Jurkat, Clone E6-1 (cell line): ENCODE measurements around the gene CCDC66. TPM values are rescaled to one million over a fixed set of nuclear protein-coding genes. Genes with fewer than 3 reads are reported as not detected.
"Not testable (repeated sequence)": the region's sequence is repeated elsewhere in the genome, so short reads cannot be mapped to it uniquely, and the experiment has no call there.

ENCODE experiments used
- DNase-seq: peaks from one replicate; pipeline ENCODE4 v3.0.0-alpha.2; 2011; ENCODE audit warnings: low read depth, low spot score
- H3K4me3 ChIP-seq: 2 replicates; pipeline ENCODE4 v1.5.1; 2011; ENCODE audit warnings: mild to moderate bottlenecking, low read length, control low read depth, moderate library complexity
- polyA plus RNA-seq: library from polyadenylated mRNA; unstranded; fragments of >200 nt; gene quantifications from one replicate; pipeline ENCODE4 v1.2.1, GENCODE V29; 2012; ENCODE audit warnings: missing spikeins; ENCODE audit not compliant: insufficient read length, insufficient read depth

CCDC66 gene
- 27.0 TPM for polyA plus RNA-seq

DNA sequence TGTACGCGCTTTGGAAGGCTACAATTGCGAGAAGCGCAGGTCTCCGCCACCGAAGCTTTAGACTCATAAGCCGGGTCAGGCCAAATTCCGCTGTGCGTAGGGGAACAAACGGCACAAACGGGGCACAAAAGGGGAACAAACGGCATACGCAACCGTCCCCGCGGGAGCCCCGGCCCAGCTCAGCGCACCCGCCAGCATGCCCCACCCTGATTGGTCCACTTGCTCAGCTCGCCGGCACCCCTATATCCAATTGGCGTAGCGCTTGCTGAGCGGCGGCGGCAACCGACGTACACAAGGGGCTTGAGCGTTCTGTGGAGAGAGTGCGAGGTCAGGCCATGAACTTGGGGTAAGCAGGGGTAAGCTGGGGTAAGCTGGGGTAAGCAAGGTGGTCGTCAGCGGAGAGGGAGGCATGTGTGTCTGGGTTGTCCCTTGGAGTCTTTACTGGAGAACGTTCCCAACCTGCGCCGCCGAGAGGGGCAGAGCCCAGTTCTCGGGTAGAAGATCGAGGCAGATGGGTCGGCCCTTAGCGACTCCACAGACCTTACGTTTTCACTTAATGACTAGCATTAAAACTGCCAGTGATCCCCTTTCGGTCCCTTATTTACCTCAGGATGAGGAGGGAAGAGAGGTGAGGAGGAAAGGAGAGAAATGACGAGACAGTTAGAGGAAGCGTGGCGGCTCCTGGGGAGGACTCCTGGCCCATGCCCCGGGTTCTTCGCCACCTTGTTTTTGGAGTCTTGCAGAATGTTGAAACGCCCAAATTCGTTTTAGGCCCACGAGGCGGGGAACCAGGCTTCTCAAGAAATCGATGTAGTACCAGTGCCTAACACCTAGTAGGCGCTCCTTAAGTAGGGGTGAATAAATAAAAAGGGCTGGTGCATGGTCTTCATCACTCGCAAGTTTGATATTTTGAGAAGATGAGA lies at the start of gene CCDC66:
Gene CCDC66, plus strand, starts transcription at position 268 of the 923 bp plus-strand sequence. Its CDS starts 68 bp downstream, at position 336.
- peak; percentile 90 for DNase-seq

GRCh38 chr3:56519641-56520040 lies 37.3 kb upstream of the CCDC66 start:
- H3K4me3 ChIP-seq, result no peak overlapping the region
- DNase-seq, result no peak

More for the DNA sequence above, at the start of gene CCDC66:
- H3K4me3 ChIP-seq, result peak within 1 kb of the TSS; percentile 86

- H3K4me3 ChIP-seq, result no peak overlapping the region
- DNase-seq, result no peak
Measured at GRCh38 chr3:56522374-56522773, 34.6 kb upstream of the CCDC66 start.

DNA sequence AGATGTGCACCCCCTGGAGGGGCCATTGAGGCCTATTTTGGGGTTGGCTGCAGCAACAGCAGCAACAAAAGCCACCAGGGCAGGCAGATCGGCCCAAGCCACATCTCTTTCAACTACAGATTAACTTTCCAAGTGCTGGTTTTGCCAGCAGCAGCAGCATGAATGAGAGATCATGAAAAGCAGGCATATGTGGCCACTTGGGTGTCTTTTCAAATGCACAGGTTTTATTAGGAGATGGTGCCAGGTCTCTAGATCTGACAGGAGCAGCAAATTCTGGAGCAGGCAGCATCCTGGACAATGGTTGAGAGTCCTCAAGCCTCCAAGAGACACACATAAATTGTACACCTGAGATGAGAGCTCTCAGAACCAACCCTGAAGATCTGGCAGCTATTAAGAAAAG lies 31.7 kb upstream of the CCDC66 start:
- no peak overlapping the region for H3K4me3 ChIP-seq
- DNase-seq, result no peak

DNA sequence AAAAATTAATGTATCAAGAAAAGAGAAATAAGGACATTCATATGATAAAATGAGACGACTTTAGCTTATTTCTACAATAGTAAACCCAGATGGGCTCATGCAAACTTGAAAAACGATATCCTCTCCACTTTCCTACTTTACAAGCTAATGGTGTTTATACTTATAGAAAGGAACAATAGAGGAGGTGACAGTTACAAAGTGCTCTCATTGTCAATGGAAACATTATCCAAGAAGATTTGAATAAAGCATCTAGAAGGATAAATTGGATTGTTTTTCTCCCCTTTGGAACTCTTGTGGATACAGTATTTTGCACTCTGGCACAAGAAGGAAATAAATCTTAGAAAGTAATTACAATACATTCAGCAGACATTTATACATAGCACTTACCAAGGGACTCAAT lies 20.2 kb upstream of the CCDC66 start:
- DNase-seq, result no peak
- no peak overlapping the region for H3K4me3 ChIP-seq

DNA sequence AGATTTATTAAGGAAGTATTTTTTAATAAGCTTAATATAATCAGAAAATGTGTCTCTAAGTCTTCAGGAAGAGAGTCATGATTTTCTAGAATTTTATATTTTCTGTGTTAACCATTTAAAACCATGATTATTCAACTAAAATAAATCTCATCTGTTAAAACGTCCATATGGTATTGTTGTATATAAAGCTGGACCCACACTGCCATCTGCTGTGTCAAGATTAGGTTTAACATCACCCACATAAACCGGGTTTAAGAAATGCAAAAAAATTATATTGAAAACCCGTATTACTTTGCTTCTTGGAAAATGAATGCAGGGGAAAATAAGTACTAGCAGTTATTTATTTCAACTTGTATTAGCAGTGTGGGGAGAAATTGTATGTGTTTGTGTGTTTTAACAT lies 9.5 kb upstream of the CCDC66 start:
- no peak overlapping the region for H3K4me3 ChIP-seq
- DNase-seq, result no peak

GRCh38 chr3:56557831-56558170 lies 826 bp downstream of the CCDC66 start:
- peak overlapping the region; percentile 86 for H3K4me3 ChIP-seq
- no peak for DNase-seq

DNA sequence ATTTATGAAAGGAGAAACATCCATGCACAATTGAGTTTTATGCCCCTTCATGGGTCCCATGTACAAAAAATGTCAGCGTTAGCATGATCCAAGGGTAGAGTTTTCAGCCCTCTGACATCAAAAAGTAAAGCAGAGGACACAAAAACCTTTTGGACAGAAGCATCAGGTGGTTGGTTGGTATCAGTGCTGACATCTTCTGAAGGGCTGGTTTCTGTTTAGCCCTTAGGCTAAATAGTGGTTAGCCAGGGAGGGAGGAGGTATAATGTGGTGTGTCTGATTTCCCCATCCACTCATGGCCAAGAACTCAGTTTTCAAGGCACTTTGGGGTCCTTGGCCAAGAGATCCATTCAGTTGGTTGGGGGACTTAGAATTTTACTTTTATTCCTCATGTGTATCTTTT lies 16.5 kb downstream of the CCDC66 start:
- DNase-seq, result no peak
- H3K4me3 ChIP-seq, result no peak overlapping the region

GRCh38 chr3:56581941-56582340 lies 25.0 kb downstream of the CCDC66 start:
- H3K4me3 ChIP-seq, DNase-seq: not testable (repeated sequence)

- DNase-seq, H3K4me3 ChIP-seq: not testable (repeated sequence)
Measured at GRCh38 chr3:56584275-56584674, 27.3 kb downstream of the CCDC66 start.

DNA sequence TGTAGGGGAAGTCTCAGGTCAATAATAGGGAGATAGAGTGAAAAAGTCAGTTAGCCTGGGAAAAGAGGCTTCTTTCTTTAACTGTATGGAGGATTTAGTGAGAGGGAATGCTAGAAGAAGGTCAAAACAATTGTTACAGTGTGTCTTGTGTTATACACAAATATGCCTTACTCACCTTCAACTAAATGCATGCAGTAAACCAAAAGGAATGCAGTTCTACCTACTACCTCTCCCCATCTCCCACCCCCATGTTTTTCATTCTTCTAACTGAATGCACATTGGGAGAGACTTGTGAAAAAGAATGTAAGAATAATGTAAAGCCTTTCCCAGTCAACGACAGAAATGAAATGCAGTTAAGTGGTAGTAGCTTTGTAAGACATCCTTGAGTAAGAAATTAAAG lies 33.8 kb downstream of the CCDC66 start:
- no peak for DNase-seq
- H3K4me3 ChIP-seq, result no peak overlapping the region

GRCh38 chr3:56591262-56591661 lies 34.3 kb downstream of the CCDC66 start:
- DNase-seq, result no peak
- no peak overlapping the region for H3K4me3 ChIP-seq

DNA sequence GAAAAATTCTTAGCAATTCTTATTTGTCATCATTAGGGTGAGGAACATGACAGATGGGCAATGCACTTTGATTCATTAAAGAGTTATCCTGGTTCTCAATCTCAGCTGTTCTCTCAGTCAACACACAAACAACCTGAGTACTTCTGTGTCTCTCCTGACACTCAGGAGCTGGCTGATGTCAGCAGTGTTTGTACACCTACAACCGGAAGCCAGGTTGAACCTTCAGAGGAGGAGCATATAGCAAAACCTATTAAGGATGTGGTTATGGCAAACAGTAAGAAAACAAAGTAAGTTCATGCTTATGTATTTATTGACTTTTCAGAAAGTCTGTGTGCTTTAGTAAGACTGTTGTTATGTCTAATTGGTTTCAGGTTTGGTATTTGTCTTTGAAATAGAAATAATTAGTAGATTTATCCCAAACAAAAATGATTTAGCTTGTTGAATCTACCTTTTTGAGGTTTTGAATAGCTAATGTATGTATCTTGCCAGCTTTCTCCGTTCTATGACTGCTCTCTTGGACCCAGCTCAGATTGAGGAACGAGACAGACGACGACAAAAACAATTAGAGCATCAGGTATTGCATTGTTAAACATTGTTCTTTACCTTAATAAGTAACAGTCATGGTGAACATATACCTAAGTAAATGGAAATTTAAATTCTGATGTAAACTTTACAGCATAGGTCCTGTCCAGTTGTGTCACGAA lies 36.6 kb downstream of the CCDC66 start:
- DNase-seq, result peak; percentile 78
- H3K4me3 ChIP-seq, result no peak overlapping the region

DNA sequence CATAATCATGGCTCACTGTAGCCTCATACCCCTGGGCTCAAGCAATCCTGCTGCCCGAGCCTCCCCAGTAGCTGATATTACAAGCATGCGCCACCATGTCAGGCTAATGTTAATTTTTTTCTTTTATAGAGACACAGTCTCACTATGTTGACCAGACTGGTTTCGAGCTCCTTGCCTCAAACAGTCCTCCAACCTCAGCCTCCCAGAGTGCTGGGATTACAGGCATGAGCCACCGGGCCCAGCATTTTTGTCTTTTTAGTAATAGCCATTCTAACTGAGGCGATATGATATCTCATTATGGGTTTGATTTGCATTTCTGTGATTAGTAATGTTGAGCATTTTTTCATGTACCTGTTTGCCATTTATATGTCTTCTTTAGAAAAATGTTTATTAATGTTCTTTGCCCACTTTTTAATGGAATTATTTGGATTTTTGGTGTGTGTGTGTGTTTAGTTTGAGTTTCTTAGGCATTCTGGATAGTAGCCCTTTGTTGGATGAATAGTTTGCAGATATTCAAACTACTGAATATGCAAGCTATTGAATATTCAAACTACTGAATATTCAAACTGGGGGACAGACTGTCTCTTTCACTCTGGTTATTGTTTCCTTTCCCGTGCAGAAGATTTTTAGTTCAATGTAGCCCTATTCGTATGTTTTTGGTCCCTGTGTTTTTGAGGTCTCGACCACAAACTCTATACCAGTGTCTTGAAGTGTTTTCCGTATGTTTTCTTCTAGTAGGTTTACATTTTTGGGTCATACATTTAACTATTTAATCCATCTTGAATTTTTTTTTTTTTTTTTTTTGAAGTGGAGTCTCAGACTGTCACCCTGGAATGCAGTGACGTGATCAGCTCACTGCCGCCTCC lies 39.2 kb downstream of the CCDC66 start:
- no peak overlapping the region for H3K4me3 ChIP-seq
- DNase-seq, result no peak

DNA sequence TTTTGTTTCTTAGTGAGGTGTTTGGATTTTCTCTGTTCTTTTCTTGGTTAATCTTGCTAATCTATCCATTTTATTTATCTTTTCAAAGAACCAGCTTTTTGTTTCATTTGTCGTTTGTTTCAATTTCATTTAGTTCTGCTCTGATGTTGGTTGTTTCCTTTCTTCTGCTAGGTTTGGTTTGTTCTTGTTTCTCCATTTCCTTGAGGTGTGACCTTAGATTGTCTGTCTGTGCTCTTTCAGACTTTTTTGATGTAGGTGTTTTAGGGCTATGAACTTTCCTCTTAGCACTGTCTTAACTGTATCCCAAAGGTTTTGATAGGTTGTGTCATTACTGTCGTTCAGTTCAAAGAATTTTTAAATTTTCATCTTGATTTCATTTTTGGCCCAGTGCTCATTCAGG lies 51.5 kb downstream of the CCDC66 start:
- not testable (repeated sequence) for H3K4me3 ChIP-seq, DNase-seq

DNA sequence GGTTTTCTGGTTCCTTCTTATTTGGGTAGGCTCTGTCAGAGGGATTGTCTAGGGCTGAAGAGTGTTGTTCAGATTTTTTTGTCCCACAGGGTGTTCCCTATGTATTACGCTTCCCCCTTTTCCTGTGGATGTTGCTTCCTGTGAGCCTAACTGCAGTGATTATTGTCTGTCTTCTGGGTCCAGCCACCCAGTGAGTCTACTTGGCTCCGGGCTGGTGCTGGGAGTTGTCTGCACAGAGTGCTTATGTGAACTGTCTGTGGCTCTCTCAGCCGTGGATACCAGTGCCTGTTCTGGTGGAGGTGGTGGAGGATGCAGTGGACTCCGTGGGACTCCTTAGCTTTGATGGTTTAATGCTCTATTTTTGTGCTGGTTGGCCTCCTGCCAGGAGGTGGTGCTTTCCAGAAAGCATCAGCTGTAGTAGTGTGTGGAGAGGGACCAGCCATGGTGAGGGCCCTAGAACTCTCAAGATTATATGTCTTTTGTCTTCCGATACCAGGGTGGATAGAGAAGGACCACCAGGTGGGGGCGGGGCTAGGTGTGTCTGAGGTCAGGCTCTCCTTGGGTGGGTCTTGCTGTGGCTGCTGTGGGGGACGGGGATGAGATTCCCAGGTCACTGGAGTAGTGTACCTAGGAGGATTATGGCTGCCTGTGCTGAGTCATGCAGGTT lies 53.8 kb downstream of the CCDC66 start:
- DNase-seq, result no peak
- H3K4me3 ChIP-seq, result no peak overlapping the region

DNA sequence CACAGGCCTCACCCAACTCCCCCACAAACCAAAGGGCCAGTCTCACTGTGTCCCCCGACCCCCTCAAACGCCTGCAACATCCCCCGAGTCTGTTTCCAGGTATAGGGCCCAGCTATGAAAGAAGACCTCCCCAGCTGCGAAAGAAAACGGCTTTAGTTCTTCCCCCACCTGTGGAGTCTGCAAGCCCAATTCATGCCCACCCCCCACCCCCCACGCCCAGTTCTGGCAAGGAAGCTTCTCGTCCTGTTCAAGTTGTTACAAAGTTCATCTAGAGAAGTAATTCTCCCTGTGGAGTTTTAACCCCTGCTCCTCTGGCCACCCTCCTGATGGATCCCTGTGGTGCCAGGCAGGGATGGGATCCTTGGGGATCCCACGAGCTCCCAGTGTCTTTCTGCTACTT lies 54.4 kb downstream of the CCDC66 start:
- no peak for DNase-seq
- H3K4me3 ChIP-seq, result no peak overlapping the region

GRCh38 chr3:56612146-56612545 lies 55.2 kb downstream of the CCDC66 start:
- no peak overlapping the region for H3K4me3 ChIP-seq
- peak; percentile 63 for DNase-seq

GRCh38 chr3:56613016-56613415 lies 56.0 kb downstream of the CCDC66 start:
- peak; percentile 79 for DNase-seq
- no peak overlapping the region for H3K4me3 ChIP-seq
